ENCODE measurements around the gene CRISPLD2.
"Not testable (repeated sequence)": the region's sequence is repeated elsewhere in the genome, so short reads cannot be mapped to it uniquely, and the experiment has no call there.

The CRISPLD2 gene

GRCh38 chr16:84840687-84841627, 21.2 kb downstream of the CRISPLD2 start:
- DNase-seq (ENCODE audit: low spot score) = no peak

- DNase-seq (ENCODE audit: low spot score) = no peak
Observed at GRCh38 chr16:84841787-84842300, 22.1 kb downstream of the CRISPLD2 start.

- DNase-seq (ENCODE audit: low spot score) = no peak
Observed at GRCh38 chr16:84842516-84843148, 22.8 kb downstream of the CRISPLD2 start.

- DNase-seq (ENCODE audit: low spot score) = no peak
Observed at GRCh38 chr16:84843149-84844048, 23.6 kb downstream of the CRISPLD2 start.

GRCh38 chr16:84844049-84844350, 24.2 kb downstream of the CRISPLD2 start:
- DNase-seq (ENCODE audit: low spot score) = no peak

GRCh38 chr16:84844559-84845495, 25.0 kb downstream of the CRISPLD2 start:
- no peak for DNase-seq (ENCODE audit: low spot score)

GRCh38 chr16:84845496-84846002, 25.8 kb downstream of the CRISPLD2 start:
- DNase-seq (ENCODE audit: low spot score) = no peak

- no peak for DNase-seq (ENCODE audit: low spot score)
Observed at GRCh38 chr16:84847564-84848355, 28.0 kb downstream of the CRISPLD2 start.

- no peak for DNase-seq (ENCODE audit: low spot score)
Observed at GRCh38 chr16:84848986-84849634, 29.3 kb downstream of the CRISPLD2 start.

- DNase-seq (ENCODE audit: low spot score) = no peak
Observed at GRCh38 chr16:84849751-84850150, 30.0 kb downstream of the CRISPLD2 start.

- no peak for DNase-seq (ENCODE audit: low spot score)
Observed at GRCh38 chr16:84850714-84851113, 30.9 kb downstream of the CRISPLD2 start.

GRCh38 chr16:84851192-84852127, 31.7 kb downstream of the CRISPLD2 start:
- peak; percentile 59 for DNase-seq (ENCODE audit: low spot score)

GRCh38 chr16:84853534-84853933, 33.7 kb downstream of the CRISPLD2 start:
- no peak for DNase-seq (ENCODE audit: low spot score)

GRCh38 chr16:84854759-84855158, 35.0 kb downstream of the CRISPLD2 start:
- DNase-seq (ENCODE audit: low spot score) = no peak

GRCh38 chr16:84855435-84856202, 35.8 kb downstream of the CRISPLD2 start:
- DNase-seq (ENCODE audit: low spot score) = not testable (repeated sequence)

GRCh38 chr16:84856203-84856581, 36.4 kb downstream of the CRISPLD2 start:
- DNase-seq (ENCODE audit: low spot score) = not testable (repeated sequence)

- DNase-seq (ENCODE audit: low spot score) = not testable (repeated sequence)
Observed at GRCh38 chr16:84856811-84857210, 37.0 kb downstream of the CRISPLD2 start.

- no peak for DNase-seq (ENCODE audit: low spot score)
Observed at GRCh38 chr16:84859681-84860080, 39.9 kb downstream of the CRISPLD2 start.
